A549 treated with Mapracorat at 1 μM for 4 hours (cell line): Measurements from ENCODE around the gene EMC1. TPM values are rescaled to one million over a fixed set of nuclear protein-coding genes. Genes with fewer than 3 reads are reported as not detected.

Experiments
- total RNA-seq: library from RNA; stranded (reverse); fragments of 200-300 nt; extraction: Qiagen RNA extraction; gene quantifications from 5 replicates; pipeline ENCODE4 v1.2.3, GENCODE V29; 2022

EMC1 gene
- 27.6 to 38.5 TPM (median 33.3 TPM) in 5 replicates for total RNA-seq

GRCh38 chr1:19251305-19252196 lies at the start of gene EMC1, which contains the start of gene MRTO4:
Gene EMC1, minus strand, starts transcription at chr1:19251524. Its CDS starts 15 bp downstream, at chr1:19251509.
Gene MRTO4, plus strand, starts transcription at chr1:19251805. Its CDS starts 31 bp downstream, at chr1:19251836.

GRCh38 chr1:19288324-19289241 lies 37.3 kb upstream of the EMC1 start, which contains the start of gene AKR7A3:
Gene AKR7A3, minus strand, starts transcription at chr1:19288770. Its CDS starts 61 bp downstream, at chr1:19288709.

GRCh38 chr1:19209990-19210771 lies 41.1 kb downstream of the EMC1 start, which contains the start of gene UBR4:
Gene UBR4, minus strand, starts transcription at chr1:19210266. Its CDS starts 18 bp downstream, at chr1:19210248.

Other genes with a start within 250 kb of the EMC1 start
- gene UBR4, start 41.3 kb downstream of the EMC1 start, total RNA-seq = 92.2 to 112 TPM (median 101 TPM) in 5 replicates
- 63.6 to 72.7 TPM (median 65.2 TPM) in 5 replicates for gene MRTO4, start 281 bp upstream of the EMC1 start, total RNA-seq
- 0.09 to 0.32 TPM (median 0.12 TPM) in 5 replicates for gene AKR7A3, start 37.2 kb upstream of the EMC1 start, total RNA-seq
- 36.8 to 54.8 TPM (median 51.6 TPM) in 5 replicates for gene AKR7A2, start 60.6 kb upstream of the EMC1 start, total RNA-seq
- 14.9 to 24.7 TPM (median 21.2 TPM) in 5 replicates for gene SLC66A1, start 60.8 kb upstream of the EMC1 start, total RNA-seq
- gene CAPZB, start 234.0 kb upstream of the EMC1 start, total RNA-seq = 227 to 265 TPM (median 229 TPM) in 5 replicates